CD4-positive, alpha-beta memory T cell (primary cell): ENCODE results near the gene HOXD8. TPM values are rescaled to one million over a fixed set of nuclear protein-coding genes. Genes with fewer than 3 reads are reported as not detected.
A peak's percentile ranks its signal among the peaks of the same experiment; 100 is the strongest.

Experiments
- CTCF ChIA-PET: fragments of 350-600 bp; sonication (Branson Sonifier 250); formaldehyde crosslinking; loops from one replicate; lab custom pipeline; 2021; ENCODE audit warnings: inconsistent platforms; ENCODE audit not compliant: partially characterized antibody; lab: Charles Lee
- POLR2A ChIA-PET: fragments of 350-600 bp; sonication (Branson Sonifier 250); formaldehyde crosslinking; loops from one replicate; lab custom pipeline; 2021; ENCODE audit not compliant: partially characterized antibody; lab: Charles Lee
- DNase-seq, 5 donors: peaks; one replicate each; pipeline versions ENCODE4 v3.0.0 to v3.0.0-alpha.2; 2020 to 2022; ENCODE audit warnings: mixed read lengths in 1 of 5
- H3K27ac ChIP-seq: one replicate; pipeline ENCODE4 v1.7.0; 2013; ENCODE audit warnings: low read depth, low read length
- H3K27me3 ChIP-seq: 2 replicates; pipeline ENCODE4 v1.7.0; 2013; ENCODE audit warnings: mild to moderate bottlenecking, low read length, moderate library complexity; ENCODE audit not compliant: insufficient read depth
- H3K36me3 ChIP-seq: 2 replicates; pipeline ENCODE4 v1.7.0; 2013; ENCODE audit warnings: mild to moderate bottlenecking, low read length, moderate library complexity; ENCODE audit not compliant: insufficient read depth
- H3K4me1 ChIP-seq: 2 replicates; pipeline ENCODE4 v1.7.0; 2013; ENCODE audit warnings: mild to moderate bottlenecking, low read length, moderate library complexity; ENCODE audit not compliant: insufficient read depth
- H3K4me3 ChIP-seq, 2 donors: one replicate each; pipeline ENCODE4 v1.7.0; 2013; ENCODE audit warnings: low read length in 2 of 2, mild to moderate bottlenecking in 1 of 2
- H3K9me3 ChIP-seq, 2 donors: one replicate each; pipeline ENCODE4 v1.7.0; 2013; ENCODE audit warnings: low read length in 2 of 2, control low read depth in 1 of 2; ENCODE audit not compliant: control insufficient read depth in 1 of 2
- H3K27ac Mint-ChIP-seq, 7 donors: one replicate each; pipeline ENCODE4 v1.8.0; 2020 to 2021; ENCODE audit warnings: mixed read lengths in 7 of 7, mild to moderate bottlenecking in 6 of 7, inconsistent platforms in 3 of 7, moderate library complexity in 3 of 7
- H3K27me3 Mint-ChIP-seq, 2 donors: one replicate each; pipeline ENCODE4 v1.8.0; 2020 to 2021; ENCODE audit warnings: mixed read lengths in 2 of 2
- H3K36me3 Mint-ChIP-seq, 2 donors: one replicate each; pipeline ENCODE4 v1.8.0; 2020 to 2021; ENCODE audit warnings: mixed read lengths in 2 of 2, inconsistent platforms in 1 of 2, mild to moderate bottlenecking in 1 of 2
- H3K4me1 Mint-ChIP-seq, 4 donors: one replicate each; pipeline ENCODE4 v1.8.0; 2020 to 2021; ENCODE audit warnings: mixed read lengths in 4 of 4, mild to moderate bottlenecking in 1 of 4
- H3K4me3 Mint-ChIP-seq, 8 donors: one replicate each; pipeline ENCODE4 v1.8.0; 2020 to 2021; ENCODE audit warnings: mixed read lengths in 8 of 8, mild to moderate bottlenecking in 7 of 8, moderate library complexity in 6 of 8, inconsistent platforms in 3 of 8
- H3K9me3 Mint-ChIP-seq, 8 donors: one replicate each; pipeline ENCODE4 v1.8.0; 2020 to 2021; ENCODE audit warnings: mixed read lengths in 8 of 8, mild to moderate bottlenecking in 5 of 8, inconsistent platforms in 3 of 8, moderate library complexity in 1 of 8
- intact Hi-C: fragments of 100-400 bp; cut with micrococcal nuclease; formaldehyde crosslinking; loops from one replicate; pipeline ENCODE4 v1.15.1; 2023
- polyA plus RNA-seq, 2 donors: library from polyadenylated mRNA; unstranded; fragments of 300-500 nt; fragmentation: Illumina TruSeq; gene quantifications; one replicate each; pipeline ENCODE4 v1.2.3, GENCODE V29; 2021
- total RNA-seq, 2 experiments: library from RNA; stranded (reverse); gene quantifications; one replicate each; pipeline ENCODE4 v1.2.3, GENCODE V29; 2021

HOXD8 gene
- not detected for total RNA-seq
- not detected for polyA plus RNA-seq

DNA sequence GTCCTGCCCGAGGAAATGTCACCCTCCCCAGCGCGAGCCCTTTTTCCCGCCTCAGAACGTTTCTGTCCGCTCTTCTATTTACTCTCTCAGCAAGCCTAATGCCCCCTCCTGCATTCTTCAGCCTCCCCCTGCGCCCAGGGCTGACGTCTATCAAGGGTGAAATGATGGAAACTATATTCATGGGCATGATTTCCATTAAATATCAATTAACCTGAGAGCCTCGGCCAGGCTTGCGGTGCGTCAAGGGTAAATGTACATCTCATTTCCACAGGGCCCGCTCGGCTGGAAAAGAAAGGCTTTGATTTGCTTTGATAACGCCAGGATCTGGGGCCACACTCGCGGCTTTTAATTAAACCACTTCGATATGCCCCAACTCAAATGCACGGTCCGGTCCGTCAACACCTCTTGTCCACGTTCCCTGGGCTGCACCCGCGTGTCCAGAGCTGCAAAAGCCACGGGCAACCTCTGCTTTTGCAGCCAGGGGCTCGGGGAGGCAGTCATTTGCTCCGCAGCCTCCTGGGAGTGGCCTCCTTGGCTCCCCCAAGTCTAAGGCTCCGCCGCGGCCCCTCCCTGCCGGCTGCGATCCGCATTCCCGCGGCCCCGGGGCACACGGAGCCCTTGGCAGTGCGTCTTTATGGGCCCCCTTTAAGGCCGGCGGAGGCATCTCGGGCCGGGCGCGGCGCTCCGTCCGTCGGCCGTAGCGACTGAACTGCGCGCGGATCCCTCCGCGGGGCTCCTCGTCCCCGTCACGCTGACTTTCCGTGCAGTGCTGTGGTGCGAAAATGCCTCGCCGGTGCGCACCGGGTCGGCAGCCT is at the start of gene HOXD8:
TSS of gene HOXD8 (plus strand) at position 724 of the 815 bp plus-strand sequence. CDS start 662 bp downstream, outside the sequence.
- no peaks in the 10 kb centered on the region for H3K9me3 ChIP-seq
- Mint-ChIP-seq H3K9me3 (peaks cover 0 to 39% (median 13%) of the 10 kb centered on the region in 8 donors), H3K36me3 (peaks cover 0 to 3% of the 10 kb centered on the region in 2 donors), H3K4me3 (peak within 1 kb of the TSS; percentile 48 to 82 (median 70)), H3K27ac (peak within 1 kb of the TSS in 5 of 7 donors; percentile 42 to 89 (median 87)), H3K27me3 (peaks cover 68 to 71% of the 10 kb centered on the region in 2 donors), H3K4me1 (peaks cover 14 to 42% (median 27%) of the 10 kb centered on the region in 4 donors)
- CTCF ChIA-PET, result interaction anchor here (3.6 to 4.3 kb wide), 3 partner anchors 325 to 1020 kb away, joined by 30 to 127 read pairs (median 72); no protein-coding TSS in a partner anchor
- H3K27ac ChIP-seq, result no peak within 1 kb of the TSS
- H3K4me1 ChIP-seq, result peaks cover 34% of the 10 kb centered on the region
- no peak for DNase-seq
- no peaks in the 10 kb centered on the region for H3K36me3 ChIP-seq
- POLR2A ChIA-PET, result no interaction called here
- no peak within 1 kb of the TSS for H3K4me3 ChIP-seq
- intact Hi-C loops, result loop anchor here (5.0 kb wide), 1 partner anchor 1033 kb away; no protein-coding TSS in a partner anchor
- H3K27me3 ChIP-seq, result peaks cover 84% of the 10 kb centered on the region

- ChIA-PET POLR2A (no interaction called here), CTCF (no interaction called here)
- Mint-ChIP-seq H3K27ac (peak overlapping the region in 4 of 7 donors; percentile 90 to 95 (median 92)), H3K27me3 (peaks cover 62 to 63% of the 10 kb centered on the region in 2 donors), H3K9me3 (peaks cover 4 to 70% (median 65%) of the 10 kb centered on the region in 8 donors), H3K36me3 (peaks cover 0 to 16% of the 10 kb centered on the region in 2 donors), H3K4me1 (peaks cover 3 to 24% (median 9%) of the 10 kb centered on the region in 4 donors), H3K4me3 (peak overlapping the region in 6 of 8 donors; percentile 64 to 82 (median 72))
- no peak overlapping the region for H3K4me3 ChIP-seq
- no peak overlapping the region for H3K27ac ChIP-seq
- no peaks in the 10 kb centered on the region for H3K36me3 ChIP-seq
- peak in 1 of 5 donors; percentile 24 for DNase-seq
- H3K9me3 ChIP-seq, result no peaks in the 10 kb centered on the region
- intact Hi-C loops, result loop anchor here (2.0 to 5.0 kb wide), 3 partner anchors 17 to 78 kb away; partner anchors contain the start of gene LNPK
- no peaks in the 10 kb centered on the region for H3K4me1 ChIP-seq
- H3K27me3 ChIP-seq, result peaks cover 85% of the 10 kb centered on the region
Measured at GRCh38 chr2:176079831-176080539, 49.5 kb upstream of the HOXD8 start.

GRCh38 chr2:176080540-176081375 is 48.7 kb upstream of the HOXD8 start:
- DNase-seq, result no peak
- peaks cover 0 to 17% of the 10 kb centered on the region in 2 donors for H3K36me3 Mint-ChIP-seq
- Histone ChIP-seq H3K9me3 (no peaks in the 10 kb centered on the region), H3K27ac (no peak overlapping the region), H3K4me3 (no peak overlapping the region), H3K36me3 (no peaks in the 10 kb centered on the region), H3K4me1 (no peaks in the 10 kb centered on the region), H3K27me3 (peaks cover 85% of the 10 kb centered on the region)
- CTCF ChIA-PET, result no interaction called here
- POLR2A ChIA-PET, result no interaction called here
- H3K27ac Mint-ChIP-seq, result peak overlapping the region in 5 of 7 donors; percentile 82 to 92 (median 91)
- H3K4me3 Mint-ChIP-seq, result peak overlapping the region; percentile 30 to 68 (median 58)
- intact Hi-C loops, result no loop called here
- peaks cover 57 to 63% of the 10 kb centered on the region in 2 donors for H3K27me3 Mint-ChIP-seq
- peaks cover 3 to 31% (median 9%) of the 10 kb centered on the region in 4 donors for H3K4me1 Mint-ChIP-seq
- peaks cover 4 to 73% (median 60%) of the 10 kb centered on the region in 8 donors for H3K9me3 Mint-ChIP-seq

- peak in 1 of 5 donors; percentile 21 for DNase-seq
- Histone ChIP-seq H3K4me3 (no peak overlapping the region), H3K27ac (no peak overlapping the region), H3K27me3 (peaks cover 87% of the 10 kb centered on the region), H3K9me3 (no peaks in the 10 kb centered on the region), H3K4me1 (no peaks in the 10 kb centered on the region), H3K36me3 (no peaks in the 10 kb centered on the region)
- ChIA-PET POLR2A (no interaction called here), CTCF (interaction anchor here (1.2 kb wide), 1 partner anchor 45 kb away, joined by 3 read pairs; no protein-coding TSS in a partner anchor)
- intact Hi-C loops, result no loop called here
- H3K9me3 Mint-ChIP-seq, result peaks cover 4 to 71% (median 56%) of the 10 kb centered on the region in 8 donors
- H3K36me3 Mint-ChIP-seq, result peaks cover 0 to 17% of the 10 kb centered on the region in 2 donors
- peaks cover 55 to 60% of the 10 kb centered on the region in 2 donors for H3K27me3 Mint-ChIP-seq
- H3K4me1 Mint-ChIP-seq, result peaks cover 3 to 33% (median 10%) of the 10 kb centered on the region in 4 donors
- H3K4me3 Mint-ChIP-seq, result peak overlapping the region; percentile 30 to 70 (median 60)
- peak overlapping the region in 6 of 7 donors; percentile 30 to 92 (median 90) for H3K27ac Mint-ChIP-seq
Measured at GRCh38 chr2:176081376-176081836, 48.1 kb upstream of the HOXD8 start.

DNA sequence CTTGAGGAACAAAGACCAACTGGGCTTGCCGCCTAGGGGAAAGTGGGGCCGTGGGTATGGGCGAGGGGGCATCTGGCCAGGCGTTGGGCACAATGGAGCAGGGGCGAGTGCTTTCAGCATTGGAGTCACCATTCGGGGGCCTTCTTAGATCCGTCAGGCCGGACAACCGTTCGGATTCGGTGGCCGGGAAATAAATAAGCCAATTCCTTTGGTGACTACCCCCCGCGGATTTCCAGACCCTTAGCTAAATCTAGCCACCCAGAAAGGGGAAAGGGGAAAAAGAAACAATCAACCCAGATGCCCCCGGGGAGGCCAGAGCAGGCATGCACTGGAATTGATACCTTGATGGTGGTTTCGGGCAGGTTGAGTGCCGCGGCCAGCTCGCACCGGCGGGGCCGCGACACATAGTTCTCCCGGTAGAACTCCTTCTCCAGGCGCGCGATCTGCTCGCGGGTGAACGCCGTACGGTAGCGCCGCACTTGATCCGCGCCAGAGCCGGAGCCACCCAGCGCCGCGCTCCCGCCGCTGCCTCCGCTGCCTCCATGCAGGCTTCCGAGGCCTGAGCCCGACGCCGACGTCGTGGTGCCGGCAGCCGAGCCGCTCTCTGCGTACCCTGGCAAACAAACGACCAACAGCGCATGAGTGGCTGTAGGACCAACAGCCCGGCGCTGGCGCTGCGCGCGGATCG is 47.5 kb upstream of the HOXD8 start:
- H3K36me3 Mint-ChIP-seq, result peaks cover 0 to 17% of the 10 kb centered on the region in 2 donors
- CTCF ChIA-PET, result interaction anchor here (0.7 to 1.2 kb wide), 2 partner anchors 12 to 45 kb away, joined by 3 read pairs; no protein-coding TSS in a partner anchor
- H3K27me3 Mint-ChIP-seq, result peaks cover 57 to 64% of the 10 kb centered on the region in 2 donors
- H3K9me3 Mint-ChIP-seq, result peaks cover 3 to 76% (median 58%) of the 10 kb centered on the region in 8 donors
- POLR2A ChIA-PET, result no interaction called here
- H3K4me3 ChIP-seq, result no peak overlapping the region
- H3K4me1 ChIP-seq, result no peaks in the 10 kb centered on the region
- peaks cover 87% of the 10 kb centered on the region for H3K27me3 ChIP-seq
- no peaks in the 10 kb centered on the region for H3K36me3 ChIP-seq
- no peak overlapping the region for H3K27ac ChIP-seq
- intact Hi-C loops, result no loop called here
- peaks cover 4 to 39% (median 11%) of the 10 kb centered on the region in 4 donors for H3K4me1 Mint-ChIP-seq
- peak in 1 of 5 donors; percentile 38 for DNase-seq
- H3K9me3 ChIP-seq, result no peaks in the 10 kb centered on the region
- peak overlapping the region in 5 of 7 donors; percentile 82 to 96 (median 90) for H3K27ac Mint-ChIP-seq
- peak overlapping the region in 5 of 8 donors; percentile 24 to 70 (median 57) for H3K4me3 Mint-ChIP-seq

- DNase-seq, result peak in 1 of 5 donors; percentile 27
- Histone ChIP-seq H3K27me3 (peaks cover 86% of the 10 kb centered on the region), H3K4me3 (no peak overlapping the region), H3K27ac (no peak overlapping the region), H3K9me3 (no peaks in the 10 kb centered on the region), H3K4me1 (no peaks in the 10 kb centered on the region), H3K36me3 (no peaks in the 10 kb centered on the region)
- H3K36me3 Mint-ChIP-seq, result peaks cover 0 to 17% of the 10 kb centered on the region in 2 donors
- intact Hi-C loops, result no loop called here
- peak overlapping the region in 5 of 7 donors; percentile 13 to 96 (median 87) for H3K27ac Mint-ChIP-seq
- peaks cover 57 to 63% of the 10 kb centered on the region in 2 donors for H3K27me3 Mint-ChIP-seq
- H3K4me3 Mint-ChIP-seq, result peak overlapping the region in 5 of 8 donors; percentile 17 to 57 (median 41)
- peaks cover 3 to 78% (median 60%) of the 10 kb centered on the region in 8 donors for H3K9me3 Mint-ChIP-seq
- H3K4me1 Mint-ChIP-seq, result peaks cover 4 to 40% (median 11%) of the 10 kb centered on the region in 4 donors
- POLR2A ChIA-PET, result no interaction called here
- CTCF ChIA-PET, result interaction anchor here (0.7 to 1.2 kb wide), 2 partner anchors 11 to 44 kb away, joined by 3 read pairs; no protein-coding TSS in a partner anchor
Measured at GRCh38 chr2:176082525-176082823, 47.0 kb upstream of the HOXD8 start.
